D721Med (cell line): ENCODE measurements around the gene CCDC149.

Experiments
- DNase-seq: peaks from one replicate; pipeline ENCODE4 v3.0.0; 2011; ENCODE audit warnings: low spot score; ENCODE audit not compliant: insufficient read length
- FAIRE-seq: peaks from 2 replicates; lab custom pipeline; 2011; peaks lifted over from hg19 to GRCh38; lab: Jason Lieb, UNC
- CTCF ChIP-seq: IDR thresholded peaks from 2 replicates; pipeline ENCODE4 v1.5.1; 2012; ENCODE audit warnings: mild to moderate bottlenecking, control low read depth; ENCODE audit not compliant: insufficient read depth; ENCODE audit errors: missing control alignments

Gene CCDC149

GRCh38 chr4:24912252-24913118 is at the start of gene CCDC149:
TSS of gene CCDC149 (minus strand) at chr4:24913042. CDS start at chr4:24912864, 178 bp downstream.
- FAIRE-seq: no peak
- no peak for TF ChIP-seq CTCF
- DNase-seq: peak; percentile 63

- no peak for FAIRE-seq
- no peak for TF ChIP-seq CTCF
Measured at GRCh38 chr4:24957886-24958285, 45.0 kb upstream of the CCDC149 start.

DNA sequence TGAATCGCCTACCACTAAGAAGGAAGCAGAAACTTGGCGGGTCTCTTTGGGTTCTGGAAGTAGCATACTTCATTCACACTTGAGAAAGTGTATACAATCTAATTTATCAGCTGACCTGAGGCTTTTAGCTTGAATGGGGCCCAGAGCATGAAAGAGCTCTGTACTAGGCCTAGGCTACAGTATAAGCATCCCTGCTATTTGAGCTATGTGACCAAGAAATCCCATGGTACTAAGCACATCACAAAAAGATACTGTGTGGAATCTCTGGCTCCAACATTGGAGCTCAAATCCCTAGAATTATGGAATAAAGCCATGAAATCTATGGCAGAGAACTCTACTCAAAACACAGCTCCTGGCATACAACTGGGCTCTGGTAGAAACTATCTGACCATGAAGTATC is 43.9 kb upstream of the CCDC149 start:
- FAIRE-seq: no peak
- no peak for DNase-seq
- TF ChIP-seq CTCF: no peak

More at GRCh38 chr4:24957886-24958285, 45.0 kb upstream of the CCDC149 start:
- DNase-seq: no peak

DNA sequence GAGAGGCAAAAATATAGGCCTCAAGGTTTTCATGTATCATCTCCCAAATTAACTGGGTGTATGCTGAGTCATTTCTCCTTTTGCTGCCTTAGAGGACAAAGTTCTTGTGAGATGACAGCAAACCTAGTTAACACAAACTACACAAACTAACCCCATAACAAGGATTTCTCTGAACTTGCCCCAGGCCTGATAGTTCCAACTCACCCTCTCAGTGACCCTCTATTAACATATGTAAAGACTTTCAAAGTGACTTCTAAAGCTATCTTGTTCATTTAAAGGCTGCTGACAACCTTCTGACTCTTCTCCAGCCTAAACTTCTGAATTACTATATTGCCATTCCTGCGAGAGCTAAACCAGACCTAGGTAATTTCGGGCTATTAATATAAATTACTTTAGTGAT is 43.2 kb upstream of the CCDC149 start:
- FAIRE-seq (no peak), DNase-seq (no peak)
- no peak for TF ChIP-seq CTCF

DNA sequence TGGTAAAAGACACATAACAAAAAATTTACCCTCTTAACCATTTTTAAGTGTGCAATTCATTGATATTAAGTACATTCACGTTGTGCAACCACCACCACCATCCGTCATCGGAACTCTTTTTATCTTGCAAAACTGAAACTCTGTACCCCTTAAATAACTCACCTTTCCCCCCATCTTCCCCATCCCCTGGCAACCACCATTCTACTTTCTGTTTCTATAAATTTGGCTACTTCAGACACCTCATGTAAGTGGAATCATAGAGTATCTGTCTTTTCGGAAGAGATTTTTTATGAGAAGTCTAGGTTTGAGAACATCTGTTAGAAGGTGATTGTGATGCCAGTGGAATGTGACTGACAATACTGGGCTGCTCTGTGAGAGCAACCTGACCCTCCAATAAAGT is 39.8 kb upstream of the CCDC149 start:
- FAIRE-seq (no peak), DNase-seq (no peak)
- no peak for TF ChIP-seq CTCF

- no peak for FAIRE-seq
Measured at GRCh38 chr4:24949970-24950369, 37.1 kb upstream of the CCDC149 start.

More at GRCh38 chr4:24949970-24950369, 37.1 kb upstream of the CCDC149 start:
- no peak for TF ChIP-seq CTCF
- DNase-seq: no peak
